ENCODE results near the gene KRTAP5-8.
"Not testable (repeated sequence)": the region's sequence is repeated elsewhere in the genome, so short reads cannot be mapped to it uniquely, and the experiment has no call there.

DNA sequence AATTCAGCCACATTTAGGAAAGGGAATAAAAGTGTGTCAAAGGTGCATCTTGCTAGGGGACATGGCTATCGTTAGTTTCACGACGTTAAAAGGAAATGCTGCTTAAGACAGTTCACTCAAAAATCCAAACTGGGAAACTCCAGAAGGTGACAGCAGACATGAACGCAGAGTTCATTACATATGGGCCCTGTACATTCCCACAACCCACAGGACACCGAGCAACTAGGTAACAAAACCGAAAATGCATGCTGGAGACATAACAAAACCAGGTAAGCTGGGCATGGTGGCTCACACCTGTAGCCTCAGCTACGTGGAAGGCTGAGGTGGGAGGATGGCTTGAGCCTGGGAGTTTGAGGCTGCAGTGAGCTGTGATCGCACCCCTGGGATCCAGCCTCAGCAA lies 29.8 kb downstream of the KRTAP5-8 start:
- not testable (repeated sequence) for TF ChIP-seq RAD21 (IDR thresholded peaks at IDR 0.05); SP1 (IDR thresholded peaks at IDR 0.05); HNF4G (IDR thresholded peaks at IDR 0.05); GABPA (IDR thresholded peaks at IDR 0.05 in 1 of 2, conservative IDR thresholded peaks at IDR 0.05 in 1 of 2); FOXA1 (IDR thresholded peaks at IDR 0.05); YY1 (IDR thresholded peaks at IDR 0.05); TAF1 (conservative IDR thresholded peaks at IDR 0.05); RXRA (IDR thresholded peaks at IDR 0.05)
- TF ChIP-seq, protein P1, sequence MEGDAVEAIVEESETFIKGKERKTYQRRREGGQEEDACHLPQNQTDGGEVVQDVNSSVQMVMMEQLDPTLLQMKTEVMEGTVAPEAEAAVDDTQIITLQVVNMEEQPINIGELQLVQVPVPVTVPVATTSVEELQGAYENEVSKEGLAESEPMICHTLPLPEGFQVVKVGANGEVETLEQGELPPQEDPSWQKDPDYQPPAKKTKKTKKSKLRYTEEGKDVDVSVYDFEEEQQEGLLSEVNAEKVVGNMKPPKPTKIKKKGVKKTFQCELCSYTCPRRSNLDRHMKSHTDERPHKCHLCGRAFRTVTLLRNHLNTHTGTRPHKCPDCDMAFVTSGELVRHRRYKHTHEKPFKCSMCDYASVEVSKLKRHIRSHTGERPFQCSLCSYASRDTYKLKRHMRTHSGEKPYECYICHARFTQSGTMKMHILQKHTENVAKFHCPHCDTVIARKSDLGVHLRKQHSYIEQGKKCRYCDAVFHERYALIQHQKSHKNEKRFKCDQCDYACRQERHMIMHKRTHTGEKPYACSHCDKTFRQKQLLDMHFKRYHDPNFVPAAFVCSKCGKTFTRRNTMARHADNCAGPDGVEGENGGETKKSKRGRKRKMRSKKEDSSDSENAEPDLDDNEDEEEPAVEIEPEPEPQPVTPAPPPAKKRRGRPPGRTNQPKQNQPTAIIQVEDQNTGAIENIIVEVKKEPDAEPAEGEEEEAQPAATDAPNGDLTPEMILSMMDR (IDR thresholded peaks at IDR 0.05; ENCODE audit: low read depth, low read length, missing input control): not testable (repeated sequence)
- TF ChIP-seq, protein P2, sequence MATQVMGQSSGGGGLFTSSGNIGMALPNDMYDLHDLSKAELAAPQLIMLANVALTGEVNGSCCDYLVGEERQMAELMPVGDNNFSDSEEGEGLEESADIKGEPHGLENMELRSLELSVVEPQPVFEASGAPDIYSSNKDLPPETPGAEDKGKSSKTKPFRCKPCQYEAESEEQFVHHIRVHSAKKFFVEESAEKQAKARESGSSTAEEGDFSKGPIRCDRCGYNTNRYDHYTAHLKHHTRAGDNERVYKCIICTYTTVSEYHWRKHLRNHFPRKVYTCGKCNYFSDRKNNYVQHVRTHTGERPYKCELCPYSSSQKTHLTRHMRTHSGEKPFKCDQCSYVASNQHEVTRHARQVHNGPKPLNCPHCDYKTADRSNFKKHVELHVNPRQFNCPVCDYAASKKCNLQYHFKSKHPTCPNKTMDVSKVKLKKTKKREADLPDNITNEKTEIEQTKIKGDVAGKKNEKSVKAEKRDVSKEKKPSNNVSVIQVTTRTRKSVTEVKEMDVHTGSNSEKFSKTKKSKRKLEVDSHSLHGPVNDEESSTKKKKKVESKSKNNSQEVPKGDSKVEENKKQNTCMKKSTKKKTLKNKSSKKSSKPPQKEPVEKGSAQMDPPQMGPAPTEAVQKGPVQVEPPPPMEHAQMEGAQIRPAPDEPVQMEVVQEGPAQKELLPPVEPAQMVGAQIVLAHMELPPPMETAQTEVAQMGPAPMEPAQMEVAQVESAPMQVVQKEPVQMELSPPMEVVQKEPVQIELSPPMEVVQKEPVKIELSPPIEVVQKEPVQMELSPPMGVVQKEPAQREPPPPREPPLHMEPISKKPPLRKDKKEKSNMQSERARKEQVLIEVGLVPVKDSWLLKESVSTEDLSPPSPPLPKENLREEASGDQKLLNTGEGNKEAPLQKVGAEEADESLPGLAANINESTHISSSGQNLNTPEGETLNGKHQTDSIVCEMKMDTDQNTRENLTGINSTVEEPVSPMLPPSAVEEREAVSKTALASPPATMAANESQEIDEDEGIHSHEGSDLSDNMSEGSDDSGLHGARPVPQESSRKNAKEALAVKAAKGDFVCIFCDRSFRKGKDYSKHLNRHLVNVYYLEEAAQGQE (IDR thresholded peaks at IDR 0.05): not testable (repeated sequence)
- TF ChIP-seq, protein P3, sequence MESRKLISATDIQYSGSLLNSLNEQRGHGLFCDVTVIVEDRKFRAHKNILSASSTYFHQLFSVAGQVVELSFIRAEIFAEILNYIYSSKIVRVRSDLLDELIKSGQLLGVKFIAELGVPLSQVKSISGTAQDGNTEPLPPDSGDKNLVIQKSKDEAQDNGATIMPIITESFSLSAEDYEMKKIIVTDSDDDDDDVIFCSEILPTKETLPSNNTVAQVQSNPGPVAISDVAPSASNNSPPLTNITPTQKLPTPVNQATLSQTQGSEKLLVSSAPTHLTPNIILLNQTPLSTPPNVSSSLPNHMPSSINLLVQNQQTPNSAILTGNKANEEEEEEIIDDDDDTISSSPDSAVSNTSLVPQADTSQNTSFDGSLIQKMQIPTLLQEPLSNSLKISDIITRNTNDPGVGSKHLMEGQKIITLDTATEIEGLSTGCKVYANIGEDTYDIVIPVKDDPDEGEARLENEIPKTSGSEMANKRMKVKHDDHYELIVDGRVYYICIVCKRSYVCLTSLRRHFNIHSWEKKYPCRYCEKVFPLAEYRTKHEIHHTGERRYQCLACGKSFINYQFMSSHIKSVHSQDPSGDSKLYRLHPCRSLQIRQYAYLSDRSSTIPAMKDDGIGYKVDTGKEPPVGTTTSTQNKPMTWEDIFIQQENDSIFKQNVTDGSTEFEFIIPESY (IDR thresholded peaks at IDR 0.05): not testable (repeated sequence)
- TF ChIP-seq, protein P4, sequence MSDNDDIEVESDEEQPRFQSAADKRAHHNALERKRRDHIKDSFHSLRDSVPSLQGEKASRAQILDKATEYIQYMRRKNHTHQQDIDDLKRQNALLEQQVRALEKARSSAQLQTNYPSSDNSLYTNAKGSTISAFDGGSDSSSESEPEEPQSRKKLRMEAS (IDR thresholded peaks at IDR 0.05): not testable (repeated sequence)
- TF ChIP-seq, protein P5, sequence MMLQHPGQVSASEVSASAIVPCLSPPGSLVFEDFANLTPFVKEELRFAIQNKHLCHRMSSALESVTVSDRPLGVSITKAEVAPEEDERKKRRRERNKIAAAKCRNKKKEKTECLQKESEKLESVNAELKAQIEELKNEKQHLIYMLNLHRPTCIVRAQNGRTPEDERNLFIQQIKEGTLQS (IDR thresholded peaks at IDR 0.05): not testable (repeated sequence)
